Right lobe of liver (tissue), 6 donors: ENCODE results near the gene OR51G1. TPM values are rescaled to one million over a fixed set of nuclear protein-coding genes. Genes with fewer than 3 reads are reported as not detected.
"Not testable (repeated sequence)": the region's sequence is repeated elsewhere in the genome, so short reads cannot be mapped to it uniquely, and the experiment has no call there.

Source experiments
- ATAC-seq, 4 donors: fragments of 200-7000 bp; cut with Tn5 transposase; one replicate each; pipeline ENCODE4 v1.9.1; 2020; ENCODE audit warnings: mild to moderate bottlenecking in 4 of 4, moderate library complexity in 4 of 4
- DNase-seq, 3 donors: peaks; one replicate each; pipeline ENCODE4 v3.0.0-alpha.2; 2020
- H3K27ac ChIP-seq, 3 donors: fragments of 200-600 bp; one replicate each; pipeline ENCODE4 v1.8.0; 2022
- H3K27me3 ChIP-seq, 2 donors: fragments of 200-600 bp; one replicate each; pipeline ENCODE4 v1.8.0; 2022
- H3K36me3 ChIP-seq, 4 donors: fragments of 200-600 bp; sonication (generic) in 1 of 4; one replicate each; pipeline versions ENCODE4 v1.5.1 to v1.8.0; 2017 to 2022; ENCODE audit warnings: control low read depth in 1 of 4
- H3K4me1 ChIP-seq, 4 donors: fragments of 200-600 bp; sonication (generic) in 1 of 4; one replicate each; pipeline versions ENCODE4 v1.5.1 to v1.8.0; 2017 to 2022; ENCODE audit warnings: control low read depth in 1 of 4
- H3K4me3 ChIP-seq, 3 donors: fragments of 200-600 bp; one replicate each; pipeline ENCODE4 v1.8.0; 2022
- H3K9me3 ChIP-seq, 4 donors: fragments of 200-600 bp; sonication (generic) in 1 of 4; one replicate each; pipeline versions ENCODE4 v1.5.1 to v1.8.0; 2017 to 2022; ENCODE audit warnings: control low read depth in 1 of 4
- CTCF ChIP-seq, 4 donors: fragments of 200-600 bp in 3 of 4; fragments of 450-650 bp in 1 of 4; IDR thresholded peaks; one replicate each; pipeline versions ENCODE4 v1.5.1 to v1.8.0; 2016 to 2022; ENCODE audit warnings: antibody characterized with exemption in 4 of 4, mild to moderate bottlenecking in 2 of 4
- POLR2A ChIP-seq: fragments of 450-650 bp; IDR thresholded peaks from one replicate; pipeline ENCODE4 v1.6.1; 2017; ENCODE audit warnings: antibody characterized with exemption, mild to moderate bottlenecking
- WGBS: methylation state at CpG from one replicate; pipeline ENCODE4 v1.1.6; 2018; ENCODE audit warnings: low coverage, low lambda C conversion rate; ENCODE audit not compliant: insufficient coverage; ENCODE audit errors: missing lambda C conversion rate; 5-methylcytosine and 5-hydroxymethylcytosine counted together
- intact Hi-C, 2 donors: fragments of 100-400 bp; cut with DNase I; formaldehyde crosslinking; loops; one replicate each; pipeline versions ENCODE4 v1.11.2 to v1.14.1; 2022
- long read RNA-seq: library from polyadenylated mRNA; unstranded; transcript quantifications from one replicate; pipeline ENCODE4 v2.0.0, GENCODE V29; 2019
- total RNA-seq, 6 experiments: library from RNA; depleted of rRNA in 2 of 6; stranded (reverse); fragments of >200 nt in 2 of 6; fragmentation: NEBNext Ultra II Directional in 3 of 6; extraction: Animal tissue kit (Norgen Biotek cat#: 25700) in 3 of 6; gene quantifications; one replicate each; pipeline versions ENCODE4 v1.1.0 to v1.2.4, GENCODE V29; 2016 to 2023
- donor health status: DM: no; HTN: yes; CAD: no.
- donor health status: DM: no; HTN: no; CAD: no.
- donor health status: DM: no; HTN: no; CAD: no.
- donor health status: DM: no; HTN: yes; CAD: no.
- donor health status: DM: no; HTN: yes; CAD: no.

The OR51G1 gene
- total RNA-seq = not detected
- long read RNA-seq = 0 reads

- no peaks in the 10 kb centered on the region for H3K4me1 ChIP-seq
- intact Hi-C loops = no loop called here
- DNase-seq (no peak), ATAC-seq (no peak)
- no peak within 1 kb of the TSS for H3K27ac ChIP-seq
- WGBS = 36% methylated on average over 1 of the region's 1 CpG
- H3K4me3 ChIP-seq = no peak within 1 kb of the TSS
- no peaks in the 10 kb centered on the region for H3K27me3 ChIP-seq
- TF ChIP-seq POLR2A (no peak), CTCF (IDR thresholded peaks at IDR 0.05) (no peak)
- no peaks in the 10 kb centered on the region for H3K9me3 ChIP-seq
- H3K36me3 ChIP-seq = no peaks in the 10 kb centered on the region
Measured at GRCh38 chr11:4924239-4924638, at the start of gene OR51G1. TSS of gene OR51G1 (minus strand) at chr11:4924339. CDS start at chr11:4924339, 0 bp downstream.

GRCh38 chr11:4962816-4963215 is 38.7 kb upstream of the OR51G1 start:
- no peak for ATAC-seq
- no peak overlapping the region for H3K27ac ChIP-seq

GRCh38 chr11:4960877-4961276 is 36.7 kb upstream of the OR51G1 start:
- H3K27me3 ChIP-seq = no peaks in the 10 kb centered on the region
- WGBS = 49% methylated on average over 3 of the region's 3 CpGs
- ATAC-seq = no peak
- TF ChIP-seq CTCF (IDR thresholded peaks at IDR 0.05) (no peak), POLR2A (no peak)
- H3K4me1 ChIP-seq = no peaks in the 10 kb centered on the region
- H3K4me3 ChIP-seq = no peak overlapping the region
- no peak overlapping the region for H3K27ac ChIP-seq
- intact Hi-C loops = no loop called here
- no peaks in the 10 kb centered on the region for H3K9me3 ChIP-seq
- DNase-seq = no peak
- no peaks in the 10 kb centered on the region for H3K36me3 ChIP-seq

More at GRCh38 chr11:4962816-4963215, 38.7 kb upstream of the OR51G1 start:
- Histone ChIP-seq H3K4me1 (no peaks in the 10 kb centered on the region), H3K36me3 (no peaks in the 10 kb centered on the region), H3K27me3 (no peaks in the 10 kb centered on the region), H3K4me3 (no peak overlapping the region), H3K9me3 (peaks cover 0 to 3% (median 0%) of the 10 kb centered on the region in 4 donors)
- intact Hi-C loops = no loop called here
- WGBS = 44% methylated on average over 1 of the region's 1 CpG
- no peak for DNase-seq
- TF ChIP-seq CTCF (IDR thresholded peaks at IDR 0.05) = no peak
- no peak for TF ChIP-seq POLR2A

GRCh38 chr11:4957396-4957795 is 33.3 kb upstream of the OR51G1 start:
- H3K27me3 ChIP-seq = no peaks in the 10 kb centered on the region
- no peak for ATAC-seq
- 29% methylated on average over 2 of the region's 4 CpGs for WGBS
- intact Hi-C loops = no loop called here
- H3K4me1 ChIP-seq = no peaks in the 10 kb centered on the region
- no peaks in the 10 kb centered on the region for H3K9me3 ChIP-seq
- no peaks in the 10 kb centered on the region for H3K36me3 ChIP-seq
- no peak overlapping the region for H3K4me3 ChIP-seq
- no peak for DNase-seq
- TF ChIP-seq CTCF (IDR thresholded peaks at IDR 0.05) (no peak), POLR2A (no peak)
- no peak overlapping the region for H3K27ac ChIP-seq

- 46% methylated on average over 2 of the region's 2 CpGs for WGBS
Measured at GRCh38 chr11:4955613-4956012, 31.5 kb upstream of the OR51G1 start, which contains the start of gene OR51A2. TSS of gene OR51A2 (minus strand) at chr11:4955713. CDS start at chr11:4955713, 0 bp downstream.

More at GRCh38 chr11:4955613-4956012, 31.5 kb upstream of the OR51G1 start, which contains the start of gene OR51A2:
- ATAC-seq, DNase-seq, H3K36me3 ChIP-seq, H3K27ac ChIP-seq, H3K4me3 ChIP-seq, intact Hi-C loops, H3K9me3 ChIP-seq, H3K4me1 ChIP-seq, H3K27me3 ChIP-seq: not testable (repeated sequence)
